Measurements from ENCODE around the gene SECTM1.
A peak's percentile ranks its signal among the peaks of the same experiment; 100 is the strongest.
"Not testable (repeated sequence)": the region's sequence is repeated elsewhere in the genome, so short reads cannot be mapped to it uniquely, and the experiment has no call there.

The SECTM1 gene

GRCh38 chr17:82367724-82368524, 34.4 kb upstream of the SECTM1 start:
- no peak for DNase-seq

GRCh38 chr17:82366749-82367148, 33.2 kb upstream of the SECTM1 start:
- no peak for DNase-seq

GRCh38 chr17:82365606-82366295, 32.2 kb upstream of the SECTM1 start:
- no peak for DNase-seq

GRCh38 chr17:82361885-82362633, 28.5 kb upstream of the SECTM1 start:
- no peak for DNase-seq

- DNase-seq = not testable (repeated sequence)
These were observed 26.0 kb upstream of the SECTM1 start for GRCh38 chr17:82359451-82360074.

- no peak for DNase-seq
These were observed 25.1 kb upstream of the SECTM1 start, which contains the start of gene TEX19 for GRCh38 chr17:82358465-82359350. Gene TEX19 (plus strand): TSS chr17:82359247. CDS start chr17:82362151, 2,904 bp downstream.

GRCh38 chr17:82357394-82357793, 23.8 kb upstream of the SECTM1 start:
- no peak for DNase-seq

GRCh38 chr17:82356845-82357355, 23.3 kb upstream of the SECTM1 start:
- no peak for DNase-seq

GRCh38 chr17:82355770-82356427, 22.3 kb upstream of the SECTM1 start:
- DNase-seq = no peak

GRCh38 chr17:82354804-82355308, 21.3 kb upstream of the SECTM1 start:
- no peak for DNase-seq

GRCh38 chr17:82353484-82353883, 19.9 kb upstream of the SECTM1 start:
- DNase-seq = no peak

- peak; percentile 25 for DNase-seq
These were observed 18.3 kb upstream of the SECTM1 start for GRCh38 chr17:82351713-82352488.

GRCh38 chr17:82351254-82351712, 17.7 kb upstream of the SECTM1 start:
- DNase-seq = no peak

- no peak for DNase-seq
These were observed 16.8 kb upstream of the SECTM1 start for GRCh38 chr17:82350182-82351030.

- DNase-seq = no peak
These were observed 15.7 kb upstream of the SECTM1 start for GRCh38 chr17:82349287-82349701.

GRCh38 chr17:82348866-82349265, 15.3 kb upstream of the SECTM1 start:
- DNase-seq = no peak

GRCh38 chr17:82348434-82348833, 14.9 kb upstream of the SECTM1 start:
- no peak for DNase-seq

GRCh38 chr17:82347994-82348393, 14.4 kb upstream of the SECTM1 start:
- not testable (repeated sequence) for DNase-seq

Data from DMS79 (cell line).